ENCODE data around the gene TM7SF2.

Gene TM7SF2

DNA sequence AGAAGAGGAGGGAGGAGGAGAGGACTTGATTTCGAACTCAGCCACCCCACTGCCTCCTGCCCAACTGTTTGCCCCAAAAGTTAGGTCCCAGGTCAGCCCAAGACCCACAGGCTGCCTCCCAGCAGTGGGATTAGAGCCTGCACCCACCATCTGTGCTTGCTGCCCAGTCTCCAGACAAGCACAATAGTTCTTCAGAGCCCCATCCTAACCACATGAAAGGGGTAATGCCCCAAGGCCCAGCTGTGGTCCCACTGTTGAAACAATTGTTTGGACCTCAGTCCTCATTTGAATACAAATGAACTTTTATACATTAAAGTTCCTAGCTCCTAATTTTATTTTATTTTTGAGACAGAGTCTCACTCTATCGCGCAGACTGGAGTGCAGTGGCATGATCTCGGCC lies 21.0 kb upstream of the TM7SF2 start:
- no peak for DNase-seq

DNA sequence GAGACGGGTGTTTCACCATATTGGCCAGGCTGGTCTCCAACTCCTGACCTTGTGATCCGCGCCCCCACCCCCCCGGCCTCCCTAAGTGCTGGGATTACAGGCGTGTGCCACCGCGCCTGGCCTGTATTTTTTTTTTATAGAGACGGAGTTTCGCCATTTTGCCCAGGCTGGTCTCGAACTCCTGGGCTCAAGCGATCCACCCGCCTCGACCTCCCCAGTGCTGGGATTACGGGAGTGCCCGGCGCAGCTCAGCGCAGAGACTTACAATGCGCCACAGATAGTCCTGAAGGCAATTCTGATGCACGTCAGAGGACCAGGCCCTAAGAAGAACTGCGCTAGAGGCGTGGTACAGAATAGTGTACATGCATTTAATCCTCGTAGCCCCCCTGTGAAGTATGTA lies 16.2 kb upstream of the TM7SF2 start:
- no peak for DNase-seq

DNA sequence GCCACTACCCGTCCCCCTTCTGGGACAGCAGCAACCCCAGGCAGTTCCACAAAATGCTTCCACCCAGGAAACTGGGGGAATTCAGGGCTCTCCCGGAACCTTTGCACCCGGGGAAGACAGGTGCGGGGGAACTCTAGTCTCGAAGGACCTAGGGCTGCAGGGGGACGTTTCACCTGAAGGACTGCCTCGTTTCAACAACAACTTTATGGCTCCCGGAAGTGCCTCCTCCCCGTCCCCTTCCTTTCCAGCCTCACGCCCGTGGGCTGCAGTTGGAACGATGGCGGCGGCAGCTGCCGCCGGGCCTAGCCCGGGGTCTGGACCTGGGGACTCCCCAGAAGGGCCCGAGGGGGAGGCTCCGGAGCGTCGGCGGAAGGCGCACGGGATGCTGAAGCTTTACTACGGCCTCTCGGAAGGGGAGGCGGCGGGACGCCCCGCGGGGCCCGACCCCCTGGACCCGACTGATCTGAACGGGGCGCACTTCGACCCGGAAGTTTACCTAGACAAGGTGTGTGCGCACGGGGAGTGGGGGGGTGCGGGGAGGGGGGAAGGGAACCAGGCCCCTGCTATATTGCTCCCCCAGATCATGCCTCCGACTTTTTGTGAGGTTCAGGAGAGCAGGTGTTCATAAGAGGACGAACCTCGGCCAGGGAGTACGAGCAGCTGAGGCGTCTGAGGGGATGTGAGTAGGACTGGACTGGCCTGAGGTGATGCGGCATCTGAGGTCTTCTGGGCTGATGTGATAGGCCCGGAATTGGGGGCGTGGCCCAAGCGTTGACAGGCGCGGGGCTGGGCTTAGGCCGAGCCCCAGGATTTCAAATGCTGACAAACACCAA lies 15.5 kb upstream of the TM7SF2 start, which contains the start of gene VPS51:
Gene VPS51, plus strand, starts transcription at position 241 of the 833 bp plus-strand sequence. Its CDS starts 37 bp downstream, at position 278.
- DNase-seq: peak; percentile 95

DNA sequence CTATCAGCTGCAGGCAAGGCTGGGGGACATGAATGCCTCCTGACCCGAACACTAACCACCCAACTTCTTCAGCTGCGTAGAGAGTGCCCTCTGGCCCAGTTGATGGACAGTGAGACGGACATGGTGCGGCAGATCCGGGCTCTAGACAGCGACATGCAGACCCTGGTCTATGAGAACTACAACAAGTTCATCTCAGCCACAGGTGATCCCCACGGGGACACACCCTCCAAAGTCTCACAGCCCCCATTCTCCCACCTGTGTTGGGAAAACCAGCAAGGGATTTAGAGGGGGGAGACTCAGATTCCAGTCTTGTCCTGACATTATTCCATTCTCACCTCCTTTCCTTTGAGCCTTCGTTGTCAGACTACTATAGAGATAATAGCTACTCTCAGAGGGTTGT lies 14.7 kb upstream of the TM7SF2 start:
- no peak for DNase-seq

DNA sequence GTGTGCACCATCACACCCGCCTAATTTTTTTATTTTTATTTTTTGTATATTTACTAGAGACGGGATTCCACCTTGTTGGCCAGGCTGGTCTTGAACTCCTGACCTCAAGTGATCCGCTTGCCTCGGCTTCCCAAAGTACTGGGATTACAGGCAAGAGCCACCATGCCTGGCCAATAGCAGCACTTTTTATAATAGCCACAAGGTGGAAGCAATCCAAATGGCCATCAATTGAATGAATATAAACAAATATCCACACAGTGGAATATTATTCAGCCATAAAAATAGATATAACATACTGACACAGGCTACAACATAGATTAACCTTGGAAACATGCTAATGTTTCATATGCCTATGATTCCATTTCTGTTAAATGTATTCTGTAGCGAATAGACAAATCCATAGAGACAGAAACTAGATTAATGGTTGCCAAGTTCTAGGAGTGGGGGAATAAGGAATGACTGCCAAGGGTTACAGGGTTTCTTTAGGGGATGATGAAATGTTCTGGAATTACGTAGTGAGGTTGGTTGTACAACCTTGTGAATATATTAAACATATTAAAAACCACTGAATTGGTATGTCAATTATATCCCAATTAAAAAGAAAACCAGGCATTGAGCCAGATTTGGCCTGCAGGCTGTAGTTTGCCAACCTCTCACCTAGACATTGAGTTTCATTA lies 10.9 kb upstream of the TM7SF2 start:
- DNase-seq: no peak

DNA sequence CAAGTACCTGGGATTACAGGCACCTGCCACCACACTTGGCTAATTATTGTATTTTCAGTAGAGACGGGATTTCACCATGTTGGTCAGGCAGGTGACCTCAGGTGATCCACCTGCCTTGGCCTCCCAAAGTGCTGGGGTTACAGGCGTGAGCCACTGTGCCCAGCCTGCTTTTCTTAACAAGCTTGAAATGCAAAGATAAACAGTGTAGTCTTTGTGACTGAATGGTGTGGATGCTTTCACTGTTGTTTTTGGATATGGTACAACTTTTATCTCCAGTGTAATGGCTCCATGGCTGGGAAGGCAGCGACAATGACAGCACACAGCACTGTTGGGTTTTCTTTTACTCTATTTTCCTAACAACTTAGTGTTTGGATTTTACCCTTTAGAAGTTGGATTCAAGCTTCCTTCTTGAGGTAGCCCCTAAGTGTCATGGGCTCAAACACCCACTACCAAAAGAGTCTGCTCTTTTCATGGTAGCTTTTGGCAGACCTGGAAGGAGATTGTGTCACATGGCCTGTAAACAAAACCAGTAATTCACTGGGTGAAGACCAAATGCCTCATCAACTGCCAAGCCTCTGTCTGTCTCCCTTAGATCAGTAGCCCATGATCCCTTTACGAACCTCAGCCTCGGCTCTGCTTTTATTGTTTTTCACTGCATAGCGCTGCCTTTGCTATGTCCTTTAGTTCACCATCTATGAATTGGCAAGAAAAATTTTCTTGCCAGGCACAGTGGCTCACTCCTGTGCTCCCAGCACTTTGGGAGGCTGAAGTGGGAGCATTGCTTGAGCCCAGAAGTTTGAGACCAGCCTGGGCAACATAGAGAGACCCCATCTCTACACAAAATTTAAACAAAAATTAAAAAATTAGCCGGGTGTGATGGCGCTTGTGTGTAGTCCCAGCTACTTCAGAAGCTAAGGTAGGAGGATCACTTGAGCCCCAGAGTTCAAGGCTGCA lies 9.3 kb upstream of the TM7SF2 start:
- DNase-seq: peak; percentile 88

DNA sequence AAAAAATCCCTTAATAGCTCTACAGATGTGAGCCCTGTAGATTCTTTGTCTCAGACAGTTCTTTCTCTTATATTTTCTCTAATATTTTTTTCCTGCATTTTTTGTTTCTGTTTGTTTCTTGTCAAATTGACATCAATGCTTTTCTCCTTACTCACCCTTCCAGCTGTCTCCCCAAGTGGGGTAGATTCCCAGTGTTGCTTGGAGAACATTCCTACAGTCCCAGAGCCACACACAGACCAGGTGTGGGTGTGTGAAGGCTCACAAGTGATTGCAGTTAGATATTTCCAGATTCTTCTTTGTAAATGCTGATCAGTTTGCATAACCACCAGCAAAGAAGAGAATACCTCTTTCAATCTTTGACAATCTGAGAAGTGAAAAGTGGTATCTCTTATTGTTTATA lies 8.2 kb upstream of the TM7SF2 start:
- DNase-seq: no peak

DNA sequence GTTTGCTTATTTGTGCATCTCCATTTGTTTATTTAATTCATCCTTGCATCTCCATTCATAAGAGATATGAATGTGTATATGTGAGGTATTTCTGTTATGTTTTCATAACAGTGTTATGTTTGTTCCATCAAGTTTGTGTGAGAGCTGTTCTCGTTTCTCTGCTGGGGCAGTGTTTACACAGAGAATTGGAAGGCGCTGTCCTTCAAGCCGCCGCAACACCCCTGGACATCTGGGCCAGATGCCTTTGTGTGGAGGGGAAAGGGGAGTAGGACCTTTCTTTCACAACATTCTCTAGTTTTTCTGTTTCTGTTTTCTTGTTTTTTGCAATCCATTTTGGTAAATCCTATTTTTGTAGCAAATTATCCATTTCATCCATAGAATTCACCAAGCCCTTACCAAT lies 7.0 kb upstream of the TM7SF2 start:
- DNase-seq: no peak

DNA sequence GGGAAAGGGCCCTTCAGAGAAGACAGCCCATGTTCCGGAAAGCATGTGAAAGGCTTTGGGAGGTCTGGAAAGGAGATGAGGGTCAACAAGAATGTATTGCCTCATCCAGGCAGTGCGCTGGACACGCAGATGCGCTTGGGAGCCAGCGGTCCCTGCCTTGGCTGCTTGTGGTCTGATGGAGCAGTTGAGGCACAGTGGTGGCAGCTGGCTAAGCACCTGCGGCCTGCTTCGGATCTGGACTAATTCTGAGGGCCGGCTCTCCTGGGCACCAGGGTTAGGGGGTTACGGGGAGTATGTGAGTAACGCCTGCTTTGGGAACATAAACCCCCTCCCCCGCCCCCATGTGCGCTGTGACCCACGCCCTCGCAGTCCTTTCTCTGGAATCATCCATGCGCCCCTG lies 4.6 kb upstream of the TM7SF2 start:
- no peak for DNase-seq

DNA sequence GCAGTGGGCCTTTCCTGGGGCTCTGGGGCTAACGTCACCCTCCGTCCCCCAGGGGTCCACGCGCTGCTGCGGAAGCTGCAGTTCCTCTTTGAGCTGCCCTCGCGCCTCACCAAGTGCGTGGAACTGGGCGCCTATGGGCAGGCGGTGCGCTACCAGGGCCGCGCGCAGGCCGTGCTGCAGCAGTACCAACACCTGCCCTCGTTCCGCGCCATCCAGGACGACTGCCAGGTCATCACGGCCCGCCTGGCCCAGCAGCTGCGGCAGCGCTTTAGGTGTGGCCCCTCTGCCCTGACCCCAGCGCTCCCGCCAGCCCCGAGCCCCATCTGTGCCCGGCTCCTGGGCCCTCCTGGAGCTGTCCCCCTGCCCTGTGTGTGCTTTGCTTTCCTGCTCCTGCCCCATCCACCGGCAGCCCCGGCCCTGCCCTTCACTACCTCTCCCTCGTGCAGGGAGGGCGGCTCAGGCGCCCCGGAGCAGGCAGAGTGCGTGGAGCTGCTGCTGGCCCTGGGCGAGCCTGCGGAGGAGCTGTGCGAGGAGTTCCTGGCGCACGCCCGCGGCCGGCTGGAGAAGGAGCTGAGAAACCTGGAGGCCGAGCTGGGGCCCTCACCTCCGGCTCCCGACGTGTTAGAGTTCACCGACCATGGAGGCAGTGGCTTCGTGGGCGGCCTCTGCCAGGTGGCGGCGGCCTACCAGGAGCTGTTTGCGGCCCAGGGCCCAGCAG lies 3.8 kb upstream of the TM7SF2 start:
- no peak for DNase-seq

DNA sequence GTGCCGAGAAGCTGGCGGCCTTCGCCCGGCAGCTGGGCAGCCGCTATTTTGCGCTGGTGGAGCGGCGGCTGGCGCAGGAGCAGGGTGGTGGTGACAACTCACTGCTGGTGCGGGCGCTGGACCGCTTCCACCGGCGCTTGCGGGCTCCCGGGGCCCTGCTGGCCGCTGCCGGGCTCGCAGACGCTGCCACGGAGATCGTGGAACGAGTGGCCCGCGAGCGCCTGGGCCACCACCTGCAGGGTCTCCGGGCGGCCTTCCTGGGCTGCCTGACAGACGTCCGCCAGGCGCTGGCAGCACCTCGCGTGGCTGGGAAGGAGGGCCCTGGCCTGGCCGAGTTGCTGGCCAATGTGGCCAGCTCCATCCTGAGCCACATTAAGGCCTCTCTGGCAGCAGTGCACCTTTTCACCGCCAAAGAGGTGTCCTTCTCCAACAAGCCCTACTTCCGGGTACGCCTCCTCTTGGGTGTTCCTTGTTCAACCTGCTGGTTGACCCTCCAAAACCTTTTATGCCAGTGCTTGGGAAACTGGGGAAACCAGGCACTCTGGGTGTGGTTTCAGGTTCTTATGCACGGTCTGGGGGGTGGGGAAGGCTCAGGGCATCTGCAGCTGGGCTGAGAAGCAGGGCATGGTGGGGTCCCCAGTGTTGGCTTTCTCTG lies 3.1 kb upstream of the TM7SF2 start:
- DNase-seq: no peak

DNA sequence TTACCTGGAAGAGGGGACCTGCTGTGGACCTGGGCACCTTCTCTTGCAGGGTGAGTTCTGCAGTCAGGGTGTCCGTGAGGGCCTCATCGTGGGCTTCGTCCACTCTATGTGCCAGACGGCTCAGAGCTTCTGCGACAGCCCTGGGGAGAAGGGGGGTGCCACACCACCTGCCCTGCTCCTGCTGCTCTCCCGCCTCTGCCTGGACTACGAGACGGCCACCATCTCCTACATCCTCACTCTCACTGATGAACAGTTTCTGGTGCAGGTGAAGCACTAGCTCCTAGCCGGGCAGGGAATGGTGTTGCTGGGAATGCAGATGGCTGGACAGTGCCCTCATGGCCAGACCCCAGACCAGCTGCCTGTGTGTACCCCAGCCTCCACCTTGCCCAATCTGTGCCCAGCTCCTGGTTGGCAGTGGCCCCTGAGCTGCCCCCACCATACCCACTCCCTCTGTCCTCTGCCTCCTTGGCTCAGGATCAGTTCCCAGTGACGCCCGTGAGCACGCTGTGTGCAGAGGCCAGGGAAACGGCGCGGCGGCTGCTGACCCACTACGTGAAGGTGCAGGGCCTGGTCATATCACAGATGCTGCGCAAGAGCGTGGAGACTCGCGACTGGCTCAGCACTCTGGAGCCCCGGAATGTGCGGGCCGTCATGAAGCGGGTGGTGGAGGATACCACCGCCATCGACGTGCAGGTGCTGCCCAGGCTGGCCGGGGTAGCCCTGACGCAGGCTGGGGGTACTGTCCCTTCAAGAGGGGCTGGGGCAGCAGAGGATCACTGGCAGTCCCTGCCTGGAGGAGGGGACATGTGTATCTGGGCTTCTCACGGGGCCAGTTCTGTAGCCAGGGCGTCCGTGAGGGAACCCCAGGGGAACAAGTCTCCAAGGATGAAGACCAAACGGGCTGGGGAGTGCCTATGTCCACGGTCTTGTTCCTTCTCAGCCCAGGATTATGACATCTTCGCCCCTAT lies 2.2 kb upstream of the TM7SF2 start:
- no peak for DNase-seq

DNA sequence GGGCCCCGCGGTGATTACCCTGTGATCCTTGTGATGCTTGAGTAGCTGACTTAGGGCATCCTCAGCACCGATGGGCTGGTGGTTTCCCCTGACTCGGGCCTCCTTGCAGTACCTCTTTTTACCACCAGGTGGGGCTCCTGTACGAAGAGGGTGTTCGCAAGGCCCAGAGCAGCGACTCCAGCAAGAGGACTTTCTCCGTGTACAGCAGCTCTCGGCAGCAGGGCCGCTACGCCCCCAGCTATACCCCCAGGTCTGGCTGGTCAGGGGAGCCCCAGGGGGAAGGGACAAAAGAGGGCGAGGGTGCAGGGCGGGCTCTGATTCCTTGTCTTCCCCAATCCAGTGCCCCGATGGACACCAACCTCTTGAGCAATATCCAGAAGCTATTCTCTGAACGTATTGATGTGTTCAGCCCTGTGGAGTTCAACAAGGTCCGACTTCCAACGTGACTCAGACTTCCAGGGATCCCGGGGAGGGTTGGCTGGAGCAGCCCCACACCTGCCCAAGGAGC lies 1.3 kb upstream of the TM7SF2 start:
- DNase-seq: peak; percentile 83

DNA sequence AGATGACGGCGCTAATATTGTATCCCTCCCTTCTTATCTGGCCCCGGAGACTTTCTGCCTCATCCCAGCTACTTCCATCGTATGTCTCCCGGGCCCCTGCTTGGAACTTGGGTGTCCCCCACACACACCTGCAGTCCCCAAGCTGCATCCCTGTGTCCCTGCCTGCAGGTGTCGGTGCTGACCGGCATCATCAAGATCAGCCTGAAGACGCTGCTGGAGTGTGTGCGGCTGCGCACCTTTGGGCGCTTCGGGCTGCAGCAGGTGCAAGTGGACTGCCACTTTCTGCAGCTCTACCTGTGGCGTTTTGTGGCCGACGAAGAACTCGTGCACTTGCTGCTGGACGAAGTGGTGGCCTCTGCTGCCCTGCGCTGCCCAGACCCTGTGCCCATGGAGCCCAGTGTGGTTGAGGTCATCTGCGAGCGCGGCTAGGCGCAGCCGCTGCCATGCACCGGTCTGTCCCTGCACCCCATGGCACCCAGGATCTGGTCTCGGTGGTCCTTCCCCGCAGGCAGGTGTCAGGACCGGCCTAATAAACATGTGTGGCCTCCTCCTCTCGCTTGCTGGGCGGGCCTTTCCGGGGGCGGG lies 421 bp upstream of the TM7SF2 start:
- DNase-seq: no peak

DNA sequence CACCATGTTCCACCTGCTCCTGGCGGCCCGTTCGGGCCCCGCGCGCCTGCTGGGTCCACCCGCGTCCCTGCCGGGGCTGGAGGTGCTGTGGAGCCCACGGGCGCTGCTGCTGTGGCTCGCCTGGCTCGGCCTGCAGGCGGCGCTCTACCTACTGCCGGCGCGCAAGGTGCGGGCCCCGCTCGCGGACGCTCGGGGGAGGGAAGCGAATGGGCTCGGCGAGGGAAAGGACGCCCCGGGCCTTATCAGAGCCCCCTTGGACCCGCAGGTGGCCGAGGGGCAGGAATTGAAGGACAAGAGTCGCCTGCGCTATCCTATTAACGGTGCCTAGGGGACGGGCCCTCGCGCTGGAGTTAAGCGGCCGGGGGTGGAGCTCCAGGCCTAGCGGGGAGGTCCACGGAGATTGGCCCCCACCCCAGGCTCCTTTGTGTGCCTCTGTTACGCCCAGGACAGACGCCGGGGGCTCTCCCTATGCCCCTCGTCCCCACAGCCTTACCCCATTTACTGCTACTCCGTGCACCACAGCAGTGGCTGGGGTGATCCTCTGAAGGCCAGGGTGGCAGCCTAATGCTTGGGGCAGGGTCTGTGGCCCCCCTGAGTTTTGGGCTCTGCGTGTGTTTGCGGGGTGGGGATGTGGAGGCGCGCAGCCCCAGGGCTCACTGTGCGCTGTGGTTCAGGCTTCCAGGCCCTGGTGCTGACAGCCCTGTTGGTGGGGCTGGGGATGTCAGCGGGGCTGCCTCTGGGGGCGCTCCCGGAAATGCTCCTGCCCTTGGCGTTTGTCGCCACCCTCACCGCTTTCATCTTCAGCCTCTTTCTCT lies 1.1 kb downstream of the TM7SF2 start:
- peak; percentile 66 for DNase-seq

DNA sequence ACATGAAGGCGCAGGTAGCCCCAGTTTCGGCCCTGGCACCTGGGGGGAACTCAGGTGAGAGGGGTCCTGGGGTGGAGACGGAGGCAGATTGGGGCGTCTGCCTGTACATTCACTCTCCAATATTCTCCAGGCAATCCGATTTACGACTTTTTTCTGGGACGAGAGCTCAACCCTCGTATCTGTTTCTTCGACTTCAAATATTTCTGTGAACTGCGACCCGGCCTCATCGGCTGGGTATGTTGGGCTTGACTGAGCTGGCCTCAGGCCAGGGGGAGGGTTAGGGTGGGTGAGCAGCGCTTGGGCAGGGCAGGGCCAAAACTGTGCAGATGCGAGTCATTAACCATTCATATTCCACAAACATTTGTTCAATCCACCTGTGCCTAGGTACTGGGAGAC lies 1.7 kb downstream of the TM7SF2 start:
- DNase-seq: no peak

DNA sequence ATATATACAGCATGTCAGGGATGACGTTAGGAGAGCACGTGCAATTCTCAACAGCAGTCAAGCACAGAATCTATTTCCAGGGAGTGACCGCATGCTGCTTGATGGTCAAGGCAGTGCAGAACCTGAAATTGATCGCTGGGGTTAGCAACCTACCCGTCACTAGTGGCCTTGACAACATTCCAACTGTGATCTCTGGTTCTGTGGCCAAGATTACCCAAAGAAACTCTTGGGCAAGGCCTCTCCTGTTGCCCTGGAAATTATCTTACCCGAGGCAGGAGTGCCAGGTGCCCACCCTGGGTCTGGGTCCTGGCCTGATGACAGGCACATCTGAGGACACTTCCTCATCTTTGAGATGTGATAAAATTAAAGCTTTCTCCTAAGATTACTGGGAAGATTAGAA lies 2.2 kb downstream of the TM7SF2 start:
- DNase-seq: no peak

DNA sequence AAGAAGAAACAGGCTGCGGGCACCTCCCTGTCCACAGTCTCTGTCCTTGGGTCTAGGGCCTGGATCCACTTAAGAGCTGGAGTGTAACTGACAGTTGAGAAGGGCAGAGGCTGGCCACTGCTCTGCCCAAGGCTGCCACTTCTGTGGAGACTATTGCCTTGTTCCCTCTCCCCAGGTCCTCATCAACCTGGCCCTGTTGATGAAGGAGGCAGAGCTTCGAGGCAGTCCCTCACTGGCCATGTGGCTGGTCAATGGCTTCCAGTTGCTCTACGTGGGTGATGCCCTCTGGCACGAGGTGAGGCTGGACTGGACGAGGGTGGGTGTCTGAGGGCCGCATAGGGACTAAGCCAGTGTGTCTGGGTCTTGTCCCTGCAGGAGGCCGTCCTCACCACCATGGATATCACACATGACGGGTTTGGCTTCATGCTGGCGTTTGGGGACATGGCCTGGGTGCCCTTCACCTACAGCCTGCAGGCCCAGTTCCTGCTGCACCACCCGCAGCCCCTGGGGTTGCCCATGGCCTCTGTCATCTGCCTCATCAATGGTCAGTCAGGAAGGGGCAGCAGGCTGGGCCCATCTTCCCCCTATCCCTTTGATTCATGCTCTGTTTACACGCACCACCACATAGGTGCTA lies 3.0 kb downstream of the TM7SF2 start:
- DNase-seq: no peak
